GM18505 (cell line): ENCODE results near the gene CHST14.

Experiments used
- ATAC-seq: cut with Tn5 transposase; IDR thresholded peaks from one replicate; pipeline ENCODE4 v1.9.1; 2021; ENCODE audit not compliant: unreplicated experiment
- POLR2A ChIP-seq: IDR thresholded peaks from 4 replicates; pipeline ENCODE4 v1.6.1; 2011; ENCODE audit warnings: borderline replicate concordance; ENCODE audit not compliant: insufficient read depth, insufficient read length; ENCODE audit errors: extremely low read depth

CHST14 gene

DNA sequence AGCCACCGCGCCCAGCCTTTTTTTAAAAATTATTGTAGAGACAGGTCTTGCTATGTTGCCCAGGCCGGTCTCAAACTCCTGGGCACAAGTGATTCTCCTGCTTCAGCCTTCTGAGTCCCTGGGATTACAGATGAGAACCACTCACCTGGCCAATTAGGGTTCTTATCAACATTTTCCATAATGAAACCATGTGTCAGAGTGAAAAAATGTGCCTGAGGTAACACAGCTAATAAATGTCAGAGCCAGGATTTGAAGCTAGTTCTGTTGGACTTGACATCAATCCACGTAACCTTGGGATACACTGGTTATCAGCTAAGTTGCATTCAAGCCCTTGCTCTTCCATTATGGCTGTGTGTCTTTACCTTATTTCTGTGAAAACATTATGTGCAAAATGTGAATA is 29.1 kb downstream of the CHST14 start:
- ATAC-seq = no peak
- TF ChIP-seq POLR2A = no peak

GRCh38 chr15:40500568-40501330 is 30.0 kb downstream of the CHST14 start:
- no peak for TF ChIP-seq POLR2A
- ATAC-seq = no peak

- no peak for TF ChIP-seq POLR2A
- ATAC-seq = no peak
Measured at GRCh38 chr15:40501487-40501886, 30.7 kb downstream of the CHST14 start.

- TF ChIP-seq POLR2A = no peak
- no peak for ATAC-seq
Measured at GRCh38 chr15:40506964-40507571, 36.3 kb downstream of the CHST14 start.

- ATAC-seq = no peak
- TF ChIP-seq POLR2A = no peak
Measured at GRCh38 chr15:40508216-40508615, 37.4 kb downstream of the CHST14 start.

DNA sequence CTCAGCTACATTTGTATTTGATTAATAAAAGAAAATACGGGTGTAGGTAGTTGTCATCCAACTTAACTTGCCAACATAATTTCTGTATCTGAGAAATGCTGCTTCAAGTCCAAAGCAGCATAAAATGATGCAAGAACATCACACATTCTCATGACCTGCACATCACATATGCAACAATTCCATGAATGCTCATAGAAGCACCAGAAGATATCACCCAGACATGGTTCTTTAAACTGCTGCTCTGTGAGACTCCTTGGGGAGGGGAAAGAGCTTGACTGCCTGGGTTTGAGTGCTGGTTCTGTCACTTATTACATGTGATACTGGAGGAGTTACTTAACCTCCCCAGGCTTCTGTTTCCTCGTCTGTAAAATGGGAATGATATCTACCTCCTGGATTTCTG is 39.4 kb downstream of the CHST14 start:
- no peak for ATAC-seq
- TF ChIP-seq POLR2A = no peak

- peak; percentile 57 for ATAC-seq
Measured at GRCh38 chr15:40511093-40511471, 40.3 kb downstream of the CHST14 start.

GRCh38 chr15:40511472-40512133 is 40.8 kb downstream of the CHST14 start:
- peak; percentile 48 for ATAC-seq
- no peak for TF ChIP-seq POLR2A

More at GRCh38 chr15:40511093-40511471, 40.3 kb downstream of the CHST14 start:
- no peak for TF ChIP-seq POLR2A

DNA sequence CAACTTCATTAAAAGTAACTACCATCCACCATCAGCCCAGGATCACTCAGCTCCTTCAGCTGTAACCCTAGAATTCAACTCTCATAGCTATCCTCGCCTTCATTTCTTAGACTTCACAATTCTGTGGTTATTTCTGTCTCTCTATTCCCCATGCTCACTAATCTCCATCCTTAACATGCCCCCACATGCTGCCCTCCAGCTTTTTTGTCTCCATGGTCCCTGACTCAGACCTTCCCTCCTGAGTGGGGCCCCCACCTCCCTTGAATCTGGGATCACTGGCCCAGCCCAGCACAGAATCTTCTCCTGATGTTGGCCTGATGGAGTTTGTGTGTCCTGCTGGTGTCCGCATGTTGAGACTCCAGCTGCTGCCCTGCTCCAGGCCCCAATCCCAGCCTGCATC is 41.7 kb downstream of the CHST14 start:
- no peak for TF ChIP-seq POLR2A
- no peak for ATAC-seq

- TF ChIP-seq POLR2A = no peak
- ATAC-seq = no peak
Measured at GRCh38 chr15:40513609-40514008, 42.8 kb downstream of the CHST14 start.

DNA sequence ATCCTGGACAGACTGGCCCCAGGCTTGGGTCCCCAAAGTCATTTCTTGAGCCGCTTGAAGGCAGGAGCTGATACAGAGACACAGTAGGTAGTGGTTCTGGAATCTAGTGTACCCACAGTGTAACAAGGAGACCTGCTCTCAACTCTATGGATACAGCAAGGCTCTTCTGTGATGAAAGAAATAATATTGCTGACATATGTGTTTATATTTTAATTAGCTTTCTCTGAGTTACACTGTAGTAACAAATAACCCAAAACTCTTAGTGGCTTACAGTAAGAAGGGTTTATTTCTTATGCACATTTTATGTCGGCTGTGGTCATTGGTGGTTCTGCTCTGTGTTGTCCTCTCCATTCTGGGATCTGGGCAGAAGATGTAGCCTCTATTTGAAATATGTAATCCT is 45.5 kb downstream of the CHST14 start:
- no peak for TF ChIP-seq POLR2A
- ATAC-seq = no peak
